GM21360 (cell line): ENCODE measurements around the gene AMOTL2.

Experiments
- ATAC-seq: cut with Tn5 transposase; IDR thresholded peaks from one replicate; pipeline ENCODE4 v1.9.1; 2021; ENCODE audit warnings: mild to moderate bottlenecking, moderate library complexity; ENCODE audit not compliant: unreplicated experiment

Gene AMOTL2

DNA sequence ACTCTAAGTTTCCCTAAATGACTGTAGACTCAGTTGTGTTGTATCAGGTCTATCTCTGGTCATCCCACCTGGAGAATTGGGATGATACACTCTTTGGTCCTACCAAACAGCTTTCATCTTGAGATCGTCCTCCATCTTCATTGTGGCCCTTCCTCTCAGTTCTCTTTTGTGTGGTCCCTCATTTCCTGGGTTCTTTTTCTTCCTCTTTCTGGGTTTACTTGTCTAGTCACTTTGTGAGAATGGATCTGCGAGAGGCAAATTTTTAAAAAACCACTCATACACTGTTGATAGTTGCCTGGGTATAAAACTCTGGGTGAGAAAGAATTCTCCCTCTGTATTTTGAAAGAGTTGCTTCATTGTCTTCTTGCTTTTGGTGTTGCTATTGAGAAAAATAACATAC is 6.0 kb upstream of the AMOTL2 start:
- ATAC-seq: no peak

GRCh38 chr3:134378818-134379217 is 4.6 kb upstream of the AMOTL2 start:
- no peak for ATAC-seq

DNA sequence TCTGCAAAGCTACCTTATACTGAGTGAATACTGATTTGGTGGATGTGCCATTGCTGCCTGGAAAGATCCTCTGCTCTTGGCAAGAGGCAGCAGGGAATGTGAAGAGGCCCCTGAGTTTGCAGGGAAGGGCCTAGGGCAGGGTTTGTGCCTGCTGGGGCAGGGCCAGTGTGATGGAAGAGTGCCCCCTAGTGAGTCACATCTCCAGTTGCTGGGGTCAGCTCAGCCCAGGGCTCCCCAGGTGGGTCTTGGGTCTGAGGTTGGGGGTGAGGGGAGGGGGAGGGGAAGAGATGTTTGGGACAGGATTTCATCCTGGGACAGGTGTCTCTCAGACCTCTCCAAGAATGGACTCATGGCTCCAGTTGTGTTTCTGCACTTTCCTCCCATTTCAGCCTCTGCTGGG is 4.1 kb upstream of the AMOTL2 start:
- no peak for ATAC-seq

- no peak for ATAC-seq
Measured at GRCh38 chr3:134377896-134378295, 3.6 kb upstream of the AMOTL2 start.

DNA sequence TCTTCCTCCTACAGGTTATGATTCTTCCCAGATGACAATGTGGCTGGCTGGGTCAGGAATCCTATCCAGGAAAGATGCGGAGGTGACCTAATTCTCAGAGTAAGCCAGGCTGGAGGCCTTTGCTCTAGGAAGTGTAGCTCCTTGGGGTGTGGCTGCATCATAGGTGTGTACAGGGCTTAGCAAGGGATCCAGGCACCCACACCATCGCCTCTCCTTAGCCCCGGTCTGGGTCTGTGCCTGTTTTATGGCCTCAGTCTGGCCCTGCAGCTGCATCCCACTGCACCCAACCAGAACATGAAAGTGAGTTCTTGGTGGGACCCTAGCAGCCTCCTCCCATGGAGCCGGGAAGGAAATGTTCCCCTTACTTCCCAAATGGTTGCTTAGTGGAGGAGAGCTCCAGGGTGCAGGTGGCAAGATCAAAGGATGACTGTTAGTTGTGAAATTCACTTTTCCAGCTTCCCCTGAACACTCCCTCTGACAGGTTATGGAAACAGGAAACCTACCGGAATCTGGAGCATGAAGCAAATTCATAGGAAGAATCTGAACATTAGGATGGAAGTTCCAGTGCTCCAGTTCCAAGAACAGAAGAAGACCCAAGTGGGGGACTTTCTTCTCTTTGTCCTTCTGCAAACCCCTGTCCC is 2.7 kb upstream of the AMOTL2 start:
- no peak for ATAC-seq

DNA sequence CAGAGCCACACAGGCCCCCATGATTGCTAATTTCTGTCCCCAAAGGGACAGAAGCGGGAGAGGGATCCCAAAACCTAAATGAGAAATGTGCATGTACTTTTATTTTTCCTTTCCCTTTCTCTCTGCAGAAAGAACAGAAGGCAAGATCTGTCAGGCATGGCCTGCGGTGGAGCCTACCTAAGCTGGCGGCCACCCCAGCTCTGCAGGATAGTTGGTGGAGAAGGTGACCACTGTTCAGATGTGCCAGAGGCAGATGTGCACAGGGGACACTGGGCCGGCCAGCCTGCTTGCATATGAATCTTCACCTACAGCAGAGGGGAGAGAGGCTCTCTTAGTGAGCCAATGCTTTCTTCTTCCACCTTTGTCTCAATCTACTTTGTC is 2.1 kb upstream of the AMOTL2 start:
- ATAC-seq: no peak

DNA sequence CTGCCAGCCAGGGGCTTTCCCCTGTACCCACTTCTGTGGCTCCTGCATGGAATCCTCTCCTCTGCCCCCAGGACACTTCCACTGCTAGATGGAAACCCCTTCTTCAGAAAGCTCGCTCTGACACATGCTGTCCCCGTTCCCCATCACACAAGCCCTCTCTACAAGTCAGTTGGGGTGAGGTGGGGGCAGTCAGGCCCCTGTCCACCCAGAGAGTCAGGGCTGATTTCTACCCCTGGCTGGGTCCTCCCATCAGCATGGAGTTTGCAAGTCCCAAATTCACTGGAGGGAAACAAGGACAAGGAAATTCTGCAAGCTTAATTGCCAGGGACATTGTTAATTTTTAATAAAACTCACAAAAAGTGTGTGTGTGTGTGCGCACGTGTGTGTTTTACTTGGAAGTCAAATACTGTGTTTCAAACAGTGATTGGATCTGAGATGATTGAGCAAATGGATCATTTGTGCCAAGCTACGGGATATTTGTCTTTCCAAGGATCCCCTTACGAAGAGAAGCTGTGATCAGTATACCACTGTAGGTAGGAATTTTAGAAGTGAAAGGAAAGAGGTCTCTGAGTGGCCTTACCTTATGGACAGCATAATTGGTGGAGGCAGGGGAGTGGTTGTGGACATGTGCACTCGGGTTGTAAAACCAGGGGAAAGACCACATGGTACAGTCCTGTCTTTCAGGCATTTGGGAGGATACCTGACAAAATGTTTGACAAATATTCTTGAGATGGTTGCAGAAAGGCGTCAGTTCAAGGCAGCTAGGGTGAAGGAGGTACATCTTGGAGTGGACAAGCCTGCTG is 1.5 kb upstream of the AMOTL2 start:
- no peak for ATAC-seq

- ATAC-seq: no peak
Measured at GRCh38 chr3:134374791-134375581, 739 bp upstream of the AMOTL2 start.

- no peak for ATAC-seq
Measured at GRCh38 chr3:134373271-134374104, 759 bp downstream of the AMOTL2 start.

DNA sequence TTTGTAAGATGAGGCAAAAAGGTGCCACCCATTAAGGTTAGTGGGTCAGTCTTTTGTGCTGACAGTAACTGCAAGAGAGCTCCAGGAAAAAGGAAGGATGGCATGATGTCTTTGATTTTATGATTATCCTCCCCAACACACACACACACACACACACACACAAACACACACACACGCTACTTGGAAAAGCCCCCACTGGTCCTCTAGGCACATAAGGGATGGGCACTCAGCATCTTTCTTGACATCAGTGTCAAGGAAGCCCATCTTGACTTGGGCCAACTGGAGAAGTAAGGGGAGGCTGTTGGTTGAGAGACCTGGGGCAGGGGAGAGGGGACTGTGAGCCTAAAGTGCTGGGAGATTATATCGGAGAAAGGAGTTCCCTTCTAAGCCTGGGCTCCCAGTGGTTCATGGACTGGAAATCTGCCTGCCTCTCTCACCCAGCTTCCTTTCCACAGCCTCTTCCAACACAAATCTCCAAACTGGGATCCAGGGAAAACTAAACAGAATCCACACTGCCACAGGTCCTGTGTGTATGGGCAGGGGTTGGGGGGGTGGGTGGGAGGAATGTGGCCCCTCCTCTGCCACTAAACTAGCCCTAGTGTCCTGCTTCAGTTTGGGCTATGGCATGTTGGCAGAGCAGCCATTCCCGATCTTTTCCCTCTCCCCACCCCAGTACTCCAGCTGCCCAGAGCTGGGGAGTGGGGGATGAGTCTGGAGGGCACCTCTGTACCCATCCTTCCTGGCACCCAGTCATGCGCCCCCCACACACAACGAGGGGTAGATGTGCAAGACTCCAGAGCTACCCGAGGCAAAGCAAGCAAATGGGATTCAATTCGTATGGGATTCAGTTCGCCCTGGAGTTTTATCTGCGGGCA is 1.6 kb downstream of the AMOTL2 start:
- no peak for ATAC-seq

- no peak for ATAC-seq
Measured at GRCh38 chr3:134371542-134372324, 2.5 kb downstream of the AMOTL2 start.

DNA sequence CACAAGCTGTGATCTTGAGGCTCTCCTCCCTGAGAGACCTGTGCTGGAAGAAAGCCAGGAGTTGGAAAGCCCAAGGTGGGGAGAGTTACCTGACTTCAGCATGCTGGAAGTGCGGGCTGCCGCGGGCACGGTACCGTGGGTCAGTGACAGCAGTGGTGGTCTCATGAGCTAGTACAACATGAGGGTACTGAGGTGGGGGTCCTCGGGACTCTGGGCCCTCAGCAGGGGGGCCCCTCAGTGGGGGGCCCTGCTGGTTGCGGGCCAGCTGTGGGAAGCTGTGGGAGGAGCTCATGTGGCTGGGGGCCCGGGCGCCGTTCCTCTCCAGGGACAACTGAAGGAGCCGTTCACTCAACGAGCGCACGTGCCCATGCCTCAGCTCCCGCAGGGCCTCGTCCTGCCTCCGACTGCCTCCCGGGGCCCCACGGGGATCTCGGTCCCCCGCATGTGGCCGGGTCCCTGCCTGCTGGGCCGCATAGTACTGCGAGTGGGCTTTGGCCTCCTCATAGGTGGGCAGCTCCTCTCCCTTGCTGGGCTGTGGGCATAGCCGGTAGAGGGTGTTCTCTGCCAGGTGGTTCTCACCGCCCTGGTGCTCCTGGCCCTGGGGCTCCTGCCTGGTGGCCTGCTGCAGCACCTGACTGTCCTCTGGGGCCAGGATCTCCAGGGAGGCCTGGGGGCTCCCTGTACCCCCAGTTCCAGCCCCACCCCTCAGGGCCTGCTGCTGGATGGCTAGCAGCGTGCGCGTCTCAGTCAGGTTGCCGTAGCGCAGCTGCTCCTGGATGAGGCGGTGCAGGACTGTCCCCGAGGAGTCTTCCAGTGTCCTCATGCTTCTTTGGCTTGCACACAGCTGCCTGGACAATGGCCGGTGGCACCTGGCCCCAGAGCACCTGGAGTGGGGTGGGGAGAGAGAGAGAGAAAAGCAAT is 3.4 kb downstream of the AMOTL2 start:
- ATAC-seq: no peak

DNA sequence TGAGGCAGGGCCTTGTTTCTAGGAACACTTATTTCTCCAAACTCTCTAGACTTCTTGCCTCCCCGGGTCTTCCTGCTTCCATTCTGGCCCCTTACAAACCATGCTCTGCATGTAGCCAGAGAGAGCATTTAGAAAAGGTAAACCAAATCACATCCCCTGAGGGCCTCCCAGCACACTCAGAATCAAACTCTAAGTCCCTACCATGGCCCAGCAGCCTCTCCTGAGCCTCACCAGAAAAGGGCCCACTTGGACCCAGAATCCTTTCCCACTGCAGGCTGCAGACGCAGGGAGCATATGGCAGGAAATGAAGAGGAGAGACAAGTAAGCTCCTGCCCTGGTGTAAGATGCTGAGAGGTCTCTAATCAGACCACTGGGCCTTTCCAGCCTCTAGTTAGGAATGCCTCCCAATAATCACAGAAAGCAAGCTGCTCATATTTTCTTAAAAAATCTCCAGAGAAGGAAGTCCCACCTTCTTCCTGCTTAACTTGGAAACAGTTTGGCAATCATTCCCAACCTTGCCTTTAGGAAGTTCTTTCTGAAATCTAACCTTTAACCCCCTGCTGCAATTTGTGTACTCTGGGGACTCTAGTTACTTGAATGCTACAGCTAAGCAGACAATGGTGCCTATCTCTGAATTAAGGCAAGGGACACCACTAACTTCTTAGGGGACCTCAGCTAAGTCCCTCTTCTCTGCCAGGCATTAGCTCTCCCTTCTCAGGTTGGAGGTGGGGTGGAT is 4.2 kb downstream of the AMOTL2 start:
- ATAC-seq: no peak

GRCh38 chr3:134369231-134369741 is 5.0 kb downstream of the AMOTL2 start:
- ATAC-seq: no peak

- ATAC-seq: no peak
Measured at GRCh38 chr3:134368751-134369105, 5.5 kb downstream of the AMOTL2 start.

GRCh38 chr3:134367869-134368750 is 6.1 kb downstream of the AMOTL2 start:
- no peak for ATAC-seq
